Measurements from ENCODE around the gene TLNRD1. TPM values are rescaled to one million over a fixed set of nuclear protein-coding genes. Genes with fewer than 3 reads are reported as not detected.

The TLNRD1 gene
- total RNA-seq, 4 donors from 2014 or later = 10.1 to 22.4 (median 17.8) TPM

DNA sequence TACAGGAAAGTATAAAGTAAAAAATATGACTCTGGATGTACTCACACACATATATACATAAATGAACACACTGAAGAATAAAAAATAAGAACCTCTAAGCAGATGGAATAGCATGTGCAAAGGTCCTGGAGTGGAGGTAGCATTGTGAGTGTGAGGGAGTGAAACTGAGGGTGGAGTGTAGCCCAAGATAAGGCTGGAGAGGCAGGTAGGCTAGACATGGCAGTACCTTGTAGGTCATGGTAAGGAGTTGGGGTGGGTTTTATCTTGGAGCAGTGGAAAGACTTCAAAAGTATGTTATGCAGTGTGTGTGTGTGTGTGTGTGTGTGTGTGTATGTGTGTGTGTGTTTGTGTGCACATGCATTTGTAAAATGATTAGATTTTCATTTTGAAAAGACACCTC is 49.5 kb downstream of the TLNRD1 start:
- Histone ChIP-seq H3K9me3 (no peaks in the 10 kb centered on the region), H3K27me3 (no peaks in the 10 kb centered on the region), H3K4me3 (no peak overlapping the region), H3K27ac (no peak overlapping the region), H3K4me1 (no peaks in the 10 kb centered on the region), H3K36me3 (no peaks in the 10 kb centered on the region)
- intact Hi-C loops (cut with DNase I; ENCODE audit: low total_unique reads) = no loop called here
- no peak for DNase-seq
- TF ChIP-seq POLR2A (IDR thresholded peaks at IDR 0.05) = no peak
- TF ChIP-seq, protein P1, sequence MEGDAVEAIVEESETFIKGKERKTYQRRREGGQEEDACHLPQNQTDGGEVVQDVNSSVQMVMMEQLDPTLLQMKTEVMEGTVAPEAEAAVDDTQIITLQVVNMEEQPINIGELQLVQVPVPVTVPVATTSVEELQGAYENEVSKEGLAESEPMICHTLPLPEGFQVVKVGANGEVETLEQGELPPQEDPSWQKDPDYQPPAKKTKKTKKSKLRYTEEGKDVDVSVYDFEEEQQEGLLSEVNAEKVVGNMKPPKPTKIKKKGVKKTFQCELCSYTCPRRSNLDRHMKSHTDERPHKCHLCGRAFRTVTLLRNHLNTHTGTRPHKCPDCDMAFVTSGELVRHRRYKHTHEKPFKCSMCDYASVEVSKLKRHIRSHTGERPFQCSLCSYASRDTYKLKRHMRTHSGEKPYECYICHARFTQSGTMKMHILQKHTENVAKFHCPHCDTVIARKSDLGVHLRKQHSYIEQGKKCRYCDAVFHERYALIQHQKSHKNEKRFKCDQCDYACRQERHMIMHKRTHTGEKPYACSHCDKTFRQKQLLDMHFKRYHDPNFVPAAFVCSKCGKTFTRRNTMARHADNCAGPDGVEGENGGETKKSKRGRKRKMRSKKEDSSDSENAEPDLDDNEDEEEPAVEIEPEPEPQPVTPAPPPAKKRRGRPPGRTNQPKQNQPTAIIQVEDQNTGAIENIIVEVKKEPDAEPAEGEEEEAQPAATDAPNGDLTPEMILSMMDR (IDR thresholded peaks at IDR 0.05) = no peak

DNA sequence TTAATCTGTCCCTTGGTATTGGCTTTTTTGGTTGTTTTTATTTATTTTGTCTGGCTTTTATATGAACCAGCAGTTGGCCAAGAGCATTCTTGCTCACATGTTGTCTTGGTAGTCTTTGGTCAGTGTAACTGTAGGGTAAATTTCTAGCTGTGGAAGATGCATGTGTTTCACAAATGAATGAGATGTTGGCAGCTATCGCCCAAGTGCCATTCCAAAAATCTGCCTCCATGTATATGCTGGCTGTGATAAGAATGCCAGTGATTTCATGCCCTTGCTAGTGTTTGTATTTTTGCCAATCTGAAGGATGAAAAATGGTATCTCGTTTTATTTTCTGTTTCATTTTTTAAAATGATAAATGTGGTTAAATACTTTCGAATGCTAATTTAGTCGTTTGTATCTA is 50.1 kb downstream of the TLNRD1 start:
- no peak for TF ChIP-seq POLR2A (IDR thresholded peaks at IDR 0.05)
- TF ChIP-seq, protein P1 (IDR thresholded peaks at IDR 0.05) = no peak
- Histone ChIP-seq H3K9me3 (no peaks in the 10 kb centered on the region), H3K4me3 (no peak overlapping the region), H3K4me1 (no peaks in the 10 kb centered on the region), H3K36me3 (no peaks in the 10 kb centered on the region), H3K27ac (no peak overlapping the region), H3K27me3 (no peaks in the 10 kb centered on the region)
- intact Hi-C loops (cut with DNase I; ENCODE audit: low total_unique reads) = no loop called here
- no peak for DNase-seq

DNA sequence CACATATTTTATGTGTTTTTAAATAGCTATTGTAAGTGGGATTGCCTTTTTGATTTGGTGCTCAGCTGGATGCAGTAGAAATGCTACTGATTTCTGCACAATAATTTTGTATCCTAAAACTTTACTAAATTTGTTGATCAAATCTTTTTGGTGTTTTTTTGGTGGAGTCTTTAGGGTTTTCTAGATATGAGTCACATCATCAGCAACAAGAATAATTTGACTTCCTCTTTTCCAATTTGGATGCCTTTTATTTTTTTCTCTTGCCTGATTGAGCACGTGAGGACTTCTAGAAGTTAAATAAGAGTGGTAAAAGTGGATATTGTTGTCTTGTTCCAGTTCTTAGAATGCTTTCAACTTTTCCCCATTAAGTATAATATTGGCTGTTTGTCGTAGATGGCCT is 51.3 kb downstream of the TLNRD1 start:
- intact Hi-C loops (cut with DNase I; ENCODE audit: low total_unique reads) = no loop called here
- H3K27me3 ChIP-seq = no peaks in the 10 kb centered on the region
- no peak for TF ChIP-seq POLR2A (IDR thresholded peaks at IDR 0.05)
- TF ChIP-seq, protein P1 (IDR thresholded peaks at IDR 0.05) = no peak
- no peak overlapping the region for H3K27ac ChIP-seq
- H3K9me3 ChIP-seq = no peaks in the 10 kb centered on the region
- no peaks in the 10 kb centered on the region for H3K36me3 ChIP-seq
- no peak for DNase-seq
- no peaks in the 10 kb centered on the region for H3K4me1 ChIP-seq
- H3K4me3 ChIP-seq = no peak overlapping the region

DNA sequence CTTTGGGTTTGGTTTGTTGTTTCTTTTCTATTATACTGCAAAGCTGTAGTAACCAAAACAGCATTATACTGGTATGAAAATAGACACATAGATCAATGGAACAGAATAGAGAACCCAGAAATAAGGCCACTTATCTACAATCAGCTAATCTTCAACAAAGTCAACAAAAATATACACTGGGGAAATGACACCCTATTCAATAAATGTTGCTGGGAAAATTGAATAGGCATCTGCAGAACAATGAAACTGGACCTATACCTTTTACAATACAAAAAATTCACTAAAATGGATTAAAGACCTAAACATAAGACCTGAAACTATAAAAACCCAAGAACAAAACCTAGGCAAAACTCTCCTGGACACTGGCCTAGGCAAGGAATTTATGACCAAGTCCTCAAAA is 52.9 kb downstream of the TLNRD1 start:
- TF ChIP-seq, protein P1 (IDR thresholded peaks at IDR 0.05) = no peak
- TF ChIP-seq POLR2A (IDR thresholded peaks at IDR 0.05) = no peak

DNA sequence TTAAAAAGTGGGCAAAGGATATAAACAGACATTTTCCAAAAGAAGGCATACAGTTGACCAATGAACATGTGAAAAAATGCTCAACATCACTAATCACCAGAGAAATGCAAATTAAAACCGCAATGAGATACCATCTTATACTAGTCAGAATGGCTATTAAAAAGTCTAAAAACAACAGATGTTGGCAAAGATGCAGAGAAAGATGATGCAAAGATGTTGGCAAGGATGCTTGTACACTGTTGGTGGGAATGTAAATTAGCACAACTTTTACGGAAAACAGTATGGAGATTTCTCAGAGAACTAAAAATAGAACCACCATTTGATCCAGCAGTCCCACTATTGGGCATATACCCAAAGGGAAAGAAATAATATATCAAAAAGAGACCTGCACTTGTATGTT is 53.5 kb downstream of the TLNRD1 start:
- Histone ChIP-seq H3K36me3 (no peaks in the 10 kb centered on the region), H3K27ac (no peak overlapping the region), H3K9me3 (no peaks in the 10 kb centered on the region), H3K4me1 (no peaks in the 10 kb centered on the region), H3K4me3 (no peak overlapping the region), H3K27me3 (no peaks in the 10 kb centered on the region)
- no peak for TF ChIP-seq POLR2A (IDR thresholded peaks at IDR 0.05)
- TF ChIP-seq, protein P1 (IDR thresholded peaks at IDR 0.05) = no peak
- intact Hi-C loops (cut with DNase I; ENCODE audit: low total_unique reads) = no loop called here
- DNase-seq = no peak

More for the DNA sequence above, 52.9 kb downstream of the TLNRD1 start:
- Histone ChIP-seq H3K27me3 (no peaks in the 10 kb centered on the region), H3K4me1 (no peaks in the 10 kb centered on the region), H3K36me3 (no peaks in the 10 kb centered on the region), H3K4me3 (no peak overlapping the region), H3K27ac (no peak overlapping the region), H3K9me3 (no peaks in the 10 kb centered on the region)
- DNase-seq = no peak
- intact Hi-C loops (cut with DNase I; ENCODE audit: low total_unique reads) = no loop called here

Small RNAs within 50 kb of the gene (microRNA-seq; reads per million reads assigned to microRNA genes)
- not detected for gene MIR4514 (ENCODE audit: borderline microRNAs expressed, borderline replicate concordance)

Small RNAs within 50 kb of the gene (small RNA-seq; reads per million reads assigned to genes)
- gene MIR4514 = not detected

Other genes with a start within 250 kb of the TLNRD1 start
- gene CEMIP, start 221.6 kb upstream of the TLNRD1 start, total RNA-seq = 1 to 10 TPM in 3 of 4 donors, under 1 TPM in 1; under 0.01 to 1.9 (median 1.1) TPM
- gene MESD, start 11.1 kb upstream of the TLNRD1 start, total RNA-seq = 10 to 100 TPM; 23.6 to 48.7 (median 27.7) TPM
- 1 to 10 TPM in 2 of 4 donors, not detected in 2; 2.8 to 3.3 TPM for gene CFAP161, start 133.3 kb downstream of the TLNRD1 start, total RNA-seq
- gene IL16, start 196.0 kb downstream of the TLNRD1 start, total RNA-seq = 10 to 100 TPM; 16.6 to 69.2 (median 23.1) TPM